Osteoblast (primary cell): ENCODE measurements around the gene STON2. TPM values are rescaled to one million over a fixed set of nuclear protein-coding genes. Genes with fewer than 3 reads are reported as not detected.

Source experiments
- DNase-seq: peaks from one replicate; pipeline ENCODE4 v3.0.0; 2011; ENCODE audit warnings: low spot score, mixed read lengths; ENCODE audit not compliant: insufficient read length; ENCODE audit errors: missing footprints
- H2AFZ ChIP-seq: 2 replicates; pipeline ENCODE4 v1.6.0; 2011; ENCODE audit warnings: mild to moderate bottlenecking, low read length
- H3K27ac ChIP-seq: 2 replicates; pipeline ENCODE4 v1.5.1; 2011; ENCODE audit warnings: mild to moderate bottlenecking, low read depth, low read length, moderate library complexity
- H3K27me3 ChIP-seq: 2 replicates; pipeline ENCODE4 v1.6.0; 2012; ENCODE audit warnings: mild to moderate bottlenecking, control low read depth, inconsistent platforms, low read length, moderate library complexity; ENCODE audit not compliant: insufficient read depth
- H3K36me3 ChIP-seq: 2 replicates; pipeline ENCODE4 v1.5.1; 2011; ENCODE audit warnings: mild to moderate bottlenecking, low read length, control low read depth, moderate library complexity; ENCODE audit not compliant: insufficient read depth
- H3K4me1 ChIP-seq: 2 replicates; pipeline ENCODE4 v1.5.1; 2011; ENCODE audit warnings: mild to moderate bottlenecking, low read length, control low read depth, moderate library complexity; ENCODE audit not compliant: insufficient read depth
- H3K4me2 ChIP-seq: 2 replicates; pipeline ENCODE4 v1.6.0; 2011; ENCODE audit warnings: mild to moderate bottlenecking, low read length; ENCODE audit not compliant: insufficient read depth
- H3K4me3 ChIP-seq: fragments of 200-600 bp; sonication (generic); 3 replicates; pipeline ENCODE4 v1.5.1; 2012; ENCODE audit warnings: mild to moderate bottlenecking, low read length, inconsistent platforms; ENCODE audit not compliant: insufficient read depth
- H3K79me2 ChIP-seq: 2 replicates; pipeline ENCODE4 v1.6.0; 2012; ENCODE audit warnings: mild to moderate bottlenecking, low read length, control low read depth, inconsistent platforms; ENCODE audit not compliant: insufficient read depth
- H3K9me3 ChIP-seq: 2 replicates; pipeline ENCODE4 v1.5.1; 2011; ENCODE audit warnings: low read depth, low read length, control low read depth
- H4K20me1 ChIP-seq: 2 replicates; pipeline ENCODE4 v1.6.0; 2012; ENCODE audit warnings: mild to moderate bottlenecking, low read length, control low read depth; ENCODE audit not compliant: insufficient read depth
- CTCF ChIP-seq: IDR thresholded peaks from 2 replicates; pipeline ENCODE4 v1.5.1; 2011; ENCODE audit warnings: mild to moderate bottlenecking, low read depth, low read length, moderate library complexity; ENCODE audit errors: extremely low read depth
- total RNA-seq: library from RNA; depleted of rRNA; stranded (reverse); fragments of >200 nt; gene quantifications from 2 replicates; pipeline ENCODE4 v1.2.3, GENCODE V29; 2012

STON2 gene
- total RNA-seq, 1 donor, result 49.6 TPM

DNA sequence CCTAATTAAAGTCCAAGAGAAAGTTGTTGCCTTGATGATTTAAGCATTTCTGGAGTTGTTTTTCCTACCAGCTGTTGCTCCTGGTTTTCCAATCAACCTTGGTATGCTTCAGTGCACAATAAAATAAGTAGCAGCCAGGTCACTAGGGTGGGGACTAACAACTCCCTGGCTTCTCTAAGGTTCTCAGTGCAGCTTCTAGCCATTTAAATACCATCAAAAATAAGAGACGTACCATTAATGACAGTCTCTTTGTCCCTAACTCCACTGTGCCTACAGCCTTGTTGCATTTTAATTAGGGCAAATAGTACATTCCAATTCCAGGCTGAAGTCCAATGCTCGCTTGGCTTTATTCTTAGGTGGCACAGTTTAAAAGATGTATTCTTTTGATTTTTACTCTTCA, 11.8 kb downstream of the STON2 start:
- H4K20me1 ChIP-seq, result no peaks in the 10 kb centered on the region
- H3K27me3 ChIP-seq, result peaks cover 3% of the 10 kb centered on the region
- no peak for TF ChIP-seq CTCF
- no peak overlapping the region for H3K4me3 ChIP-seq
- no peak overlapping the region for H3K4me2 ChIP-seq
- no peaks in the 10 kb centered on the region for H3K79me2 ChIP-seq
- no peaks in the 10 kb centered on the region for H3K36me3 ChIP-seq
- H3K9me3 ChIP-seq, result no peaks in the 10 kb centered on the region
- no peak for DNase-seq
- H2AFZ ChIP-seq, result no peak overlapping the region
- H3K4me1 ChIP-seq, result no peaks in the 10 kb centered on the region
- no peak overlapping the region for H3K27ac ChIP-seq

- H4K20me1 ChIP-seq, result no peaks in the 10 kb centered on the region
- H3K27ac ChIP-seq, result no peak overlapping the region
- no peak for TF ChIP-seq CTCF
These were observed 13.8 kb downstream of the STON2 start for GRCh38 chr14:81386290-81386745.

GRCh38 chr14:81385886-81386285, 14.2 kb downstream of the STON2 start:
- no peak for TF ChIP-seq CTCF
- Histone ChIP-seq H3K27ac (no peak overlapping the region), H3K36me3 (no peaks in the 10 kb centered on the region), H3K4me1 (no peaks in the 10 kb centered on the region), H2AFZ (no peak overlapping the region), H3K79me2 (no peaks in the 10 kb centered on the region), H3K4me3 (no peak overlapping the region), H3K4me2 (no peak overlapping the region), H4K20me1 (no peaks in the 10 kb centered on the region), H3K9me3 (no peaks in the 10 kb centered on the region), H3K27me3 (no peaks in the 10 kb centered on the region)
- DNase-seq, result no peak

More at GRCh38 chr14:81386290-81386745, 13.8 kb downstream of the STON2 start:
- H3K36me3 ChIP-seq, result no peaks in the 10 kb centered on the region
- H3K27me3 ChIP-seq, result no peaks in the 10 kb centered on the region
- H3K79me2 ChIP-seq, result no peaks in the 10 kb centered on the region
- no peak overlapping the region for H2AFZ ChIP-seq
- DNase-seq, result no peak
- H3K9me3 ChIP-seq, result no peaks in the 10 kb centered on the region
- H3K4me2 ChIP-seq, result no peak overlapping the region
- H3K4me1 ChIP-seq, result no peaks in the 10 kb centered on the region
- no peak overlapping the region for H3K4me3 ChIP-seq

DNA sequence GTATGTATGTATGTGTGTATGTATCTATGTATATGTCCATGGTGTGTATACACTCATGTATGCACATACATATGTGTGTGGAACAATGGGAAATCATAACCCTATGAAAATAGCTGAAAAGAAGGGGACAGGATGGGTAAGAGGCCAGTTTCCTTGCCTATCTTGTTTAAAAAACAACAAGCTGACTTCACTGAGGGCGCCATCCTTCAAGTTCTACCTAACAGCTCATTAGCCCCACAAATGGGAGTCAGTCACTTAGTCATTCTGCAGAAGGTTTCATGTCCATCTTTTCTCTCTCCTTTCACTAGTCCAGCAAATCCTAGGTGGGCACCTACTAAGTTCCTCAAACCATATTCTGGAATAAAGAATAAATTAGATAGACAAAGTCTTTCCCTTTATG, 14.7 kb downstream of the STON2 start:
- no peak for DNase-seq
- Histone ChIP-seq H3K27ac (no peak overlapping the region), H3K36me3 (no peaks in the 10 kb centered on the region), H3K4me2 (no peak overlapping the region), H3K4me1 (no peaks in the 10 kb centered on the region), H3K27me3 (no peaks in the 10 kb centered on the region), H4K20me1 (no peaks in the 10 kb centered on the region), H3K9me3 (no peaks in the 10 kb centered on the region), H3K4me3 (no peak overlapping the region), H3K79me2 (no peaks in the 10 kb centered on the region), H2AFZ (no peak overlapping the region)
- no peak for TF ChIP-seq CTCF
